Chondrocyte (in vitro differentiated cells): ENCODE results near the gene LKAAEAR1. TPM values are rescaled to one million over a fixed set of nuclear protein-coding genes. Genes with fewer than 3 reads are reported as not detected.
A peak's percentile ranks its signal among the peaks of the same experiment; 100 is the strongest.

ENCODE experiments used
- DNase-seq: peaks from one replicate; pipeline ENCODE4 v3.0.0; 2021; ENCODE audit warnings: mixed read lengths, low spot score
- H3K27ac Mint-ChIP-seq: one replicate; pipeline ENCODE4 v1.8.0; 2021; ENCODE audit warnings: mild to moderate bottlenecking, moderate library complexity, mixed read lengths; ENCODE audit not compliant: unreplicated experiment
- H3K27me3 Mint-ChIP-seq: 2 replicates; pipeline ENCODE4 v1.8.0; 2021; ENCODE audit warnings: low read depth, mixed read lengths
- H3K36me3 Mint-ChIP-seq: 2 replicates; pipeline ENCODE4 v1.8.0; 2021; ENCODE audit warnings: low read depth, mixed read lengths
- H3K4me1 Mint-ChIP-seq: 2 replicates; pipeline ENCODE4 v1.8.0; 2021; ENCODE audit warnings: low read depth, mild to moderate bottlenecking, mixed read lengths
- H3K4me3 Mint-ChIP-seq: one replicate; pipeline ENCODE4 v1.8.0; 2021; ENCODE audit warnings: mild to moderate bottlenecking, moderate library complexity, mixed read lengths; ENCODE audit not compliant: unreplicated experiment
- H3K9me3 Mint-ChIP-seq: 2 replicates; pipeline ENCODE4 v1.8.0; 2021; ENCODE audit warnings: low read depth, mixed read lengths
- CTCF ChIP-seq: fragments of 200-600 bp; sonication (generic); IDR thresholded peaks from 2 replicates; pipeline ENCODE4 v1.5.0; 2021; ENCODE audit warnings: antibody characterized with exemption, mild to moderate bottlenecking, moderate library complexity
- total RNA-seq: library from RNA; stranded (reverse); gene quantifications from 3 replicates; pipeline ENCODE4 v1.2.1, GENCODE V29; 2021

Gene LKAAEAR1
- total RNA-seq, 1 donor from 2014 or later: 0.55 TPM

- H3K4me1 Mint-ChIP-seq: peaks cover 13% of the 10 kb centered on the region
- H3K36me3 Mint-ChIP-seq: no peaks in the 10 kb centered on the region
- DNase-seq: no peak
- H3K27me3 Mint-ChIP-seq: peaks cover 29% of the 10 kb centered on the region
- no peak overlapping the region for H3K27ac Mint-ChIP-seq
- no peak for TF ChIP-seq CTCF
- H3K9me3 Mint-ChIP-seq: no peaks in the 10 kb centered on the region
- H3K4me3 Mint-ChIP-seq: no peak overlapping the region
These were observed 2.6 kb upstream of the LKAAEAR1 start for GRCh38 chr20:64086801-64087200.

DNA sequence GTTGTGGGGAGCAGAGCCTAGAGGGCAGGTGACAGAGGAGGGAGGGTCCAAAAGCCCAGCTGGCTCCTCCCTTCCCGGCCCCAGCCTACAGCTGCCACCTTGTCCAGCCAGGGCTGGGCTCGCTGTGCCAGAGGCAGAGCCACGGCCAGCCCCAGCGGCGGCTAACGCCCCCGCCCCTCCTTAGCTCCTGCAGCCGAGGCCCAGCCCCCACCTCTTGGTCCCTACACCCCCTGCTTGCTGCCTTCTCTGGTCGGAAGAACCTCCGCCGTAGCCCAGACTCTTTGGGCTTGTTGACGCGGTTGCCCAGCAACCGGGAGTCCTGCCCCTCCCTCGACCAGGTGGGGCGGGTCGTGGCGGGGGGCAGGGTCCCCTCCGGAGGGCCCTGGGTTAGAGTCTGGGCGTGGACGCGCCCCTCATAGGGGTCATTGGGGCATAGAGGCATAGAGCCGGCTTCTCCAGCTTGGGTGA, 521 bp upstream of the LKAAEAR1 start:
- no peak overlapping the region for H3K27ac Mint-ChIP-seq
- no peak for TF ChIP-seq CTCF
- peaks cover 23% of the 10 kb centered on the region for H3K4me1 Mint-ChIP-seq
- H3K36me3 Mint-ChIP-seq: no peaks in the 10 kb centered on the region
- H3K4me3 Mint-ChIP-seq: peak overlapping the region; percentile 78
- no peak for DNase-seq
- H3K27me3 Mint-ChIP-seq: peaks cover 24% of the 10 kb centered on the region
- H3K9me3 Mint-ChIP-seq: no peaks in the 10 kb centered on the region

DNA sequence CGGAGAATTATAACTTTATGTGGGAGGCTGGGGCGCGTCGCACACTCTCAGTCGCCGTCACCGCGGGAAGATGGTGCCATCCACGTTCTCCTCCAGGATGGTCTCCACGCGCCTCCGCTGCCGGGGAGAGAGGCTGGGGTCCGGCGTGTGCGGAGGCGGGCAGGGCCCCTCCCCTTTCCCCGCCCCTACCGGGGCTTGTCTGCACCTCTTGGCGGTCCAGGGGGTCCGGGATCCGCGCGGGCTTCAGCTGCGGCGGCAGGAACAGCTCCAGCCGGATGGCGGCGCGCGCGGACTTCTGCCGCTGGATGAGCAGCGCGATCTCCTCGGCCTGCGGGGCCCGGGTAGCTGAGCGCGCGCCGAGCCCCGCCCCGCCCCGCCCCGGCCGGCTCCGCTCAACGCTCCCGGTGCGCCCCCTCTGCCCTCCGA, 807 bp downstream of the LKAAEAR1 start:
- H3K27me3 Mint-ChIP-seq: peaks cover 13% of the 10 kb centered on the region
- H3K27ac Mint-ChIP-seq: no peak overlapping the region
- peaks cover 31% of the 10 kb centered on the region for H3K4me1 Mint-ChIP-seq
- no peak for DNase-seq
- H3K4me3 Mint-ChIP-seq: peak overlapping the region; percentile 64
- no peaks in the 10 kb centered on the region for H3K9me3 Mint-ChIP-seq
- H3K36me3 Mint-ChIP-seq: no peaks in the 10 kb centered on the region
- peak; percentile 86 for TF ChIP-seq CTCF

- no peak for DNase-seq
- no peak for TF ChIP-seq CTCF
- H3K9me3 Mint-ChIP-seq: no peaks in the 10 kb centered on the region
- H3K27ac Mint-ChIP-seq: no peak overlapping the region
- H3K27me3 Mint-ChIP-seq: peaks cover 8% of the 10 kb centered on the region
- peak overlapping the region; percentile 64 for H3K4me3 Mint-ChIP-seq
- peaks cover 32% of the 10 kb centered on the region for H3K4me1 Mint-ChIP-seq
- no peaks in the 10 kb centered on the region for H3K36me3 Mint-ChIP-seq
These were observed 1.3 kb downstream of the LKAAEAR1 start for GRCh38 chr20:64082820-64083377.

DNA sequence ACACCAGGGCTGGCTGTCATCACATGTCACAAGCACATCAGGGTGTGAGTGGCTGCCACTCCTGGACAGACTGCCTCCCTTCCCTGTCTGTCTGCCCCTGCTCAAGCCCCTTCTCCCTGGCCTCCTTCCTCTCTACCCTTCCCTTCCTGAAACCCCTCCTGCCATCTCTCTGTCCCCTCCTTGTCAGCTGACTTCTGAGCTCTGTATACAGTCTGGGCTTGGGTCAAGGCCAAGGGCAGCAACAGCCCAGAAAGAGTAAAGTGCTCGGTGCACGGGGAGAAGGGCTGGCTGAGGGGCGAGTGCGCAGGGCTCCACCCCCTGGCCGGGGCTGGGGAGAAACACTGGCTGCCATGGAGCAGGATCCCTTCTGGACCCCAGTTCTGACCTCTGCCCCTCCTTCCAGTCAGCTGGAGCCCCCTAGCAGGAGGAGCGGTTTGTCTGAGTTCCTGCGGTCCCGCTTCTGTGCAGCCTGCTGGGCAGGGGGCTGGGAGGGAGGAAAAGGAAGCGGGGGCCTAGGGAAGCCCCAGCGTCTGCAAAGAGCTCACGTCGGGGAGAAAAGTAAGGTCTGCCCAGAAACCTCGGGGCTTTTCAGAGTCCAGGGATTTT, 2.0 kb downstream of the LKAAEAR1 start:
- no peak for DNase-seq
- H3K36me3 Mint-ChIP-seq: no peaks in the 10 kb centered on the region
- H3K9me3 Mint-ChIP-seq: no peaks in the 10 kb centered on the region
- H3K4me1 Mint-ChIP-seq: peaks cover 32% of the 10 kb centered on the region
- H3K27me3 Mint-ChIP-seq: peaks cover 8% of the 10 kb centered on the region
- H3K4me3 Mint-ChIP-seq: no peak overlapping the region
- no peak for TF ChIP-seq CTCF
- no peak overlapping the region for H3K27ac Mint-ChIP-seq
